GM10847 (cell line): ENCODE data around the gene PRODH2.

Experiments used
- POLR2A ChIP-seq: IDR thresholded peaks from 2 replicates; pipeline ENCODE4 v1.6.1; 2011; ENCODE audit not compliant: insufficient read length; ENCODE audit errors: extremely low read depth

Gene PRODH2

GRCh38 chr19:35845215-35846037 lies 32.8 kb upstream of the PRODH2 start:
- no peak for TF ChIP-seq POLR2A

GRCh38 chr19:35844482-35845214 lies 32.0 kb upstream of the PRODH2 start:
- TF ChIP-seq POLR2A, result no peak

GRCh38 chr19:35843676-35844481 lies 31.2 kb upstream of the PRODH2 start:
- no peak for TF ChIP-seq POLR2A

- no peak for TF ChIP-seq POLR2A
Observed at GRCh38 chr19:35842666-35843272, 30.1 kb upstream of the PRODH2 start.

GRCh38 chr19:35841961-35842595 lies 29.4 kb upstream of the PRODH2 start:
- no peak for TF ChIP-seq POLR2A

- no peak for TF ChIP-seq POLR2A
Observed at GRCh38 chr19:35833972-35834371, 21.3 kb upstream of the PRODH2 start.

GRCh38 chr19:35832054-35832453 lies 19.4 kb upstream of the PRODH2 start:
- no peak for TF ChIP-seq POLR2A

- no peak for TF ChIP-seq POLR2A
Observed at GRCh38 chr19:35830986-35831385, 18.3 kb upstream of the PRODH2 start.

GRCh38 chr19:35828692-35829301 lies 16.2 kb upstream of the PRODH2 start:
- no peak for TF ChIP-seq POLR2A

- TF ChIP-seq POLR2A, result no peak
Observed at GRCh38 chr19:35824150-35824549, 11.5 kb upstream of the PRODH2 start.

GRCh38 chr19:35822579-35822978 lies 9.9 kb upstream of the PRODH2 start:
- TF ChIP-seq POLR2A, result no peak

- TF ChIP-seq POLR2A, result no peak
Observed at GRCh38 chr19:35818445-35818844, 5.8 kb upstream of the PRODH2 start.

- no peak for TF ChIP-seq POLR2A
Observed at GRCh38 chr19:35816846-35817245, 4.2 kb upstream of the PRODH2 start.

- no peak for TF ChIP-seq POLR2A
Observed at GRCh38 chr19:35816262-35816661, 3.6 kb upstream of the PRODH2 start.
